Measurements from ENCODE around the gene CPA1. TPM values are rescaled to one million over a fixed set of nuclear protein-coding genes. Genes with fewer than 3 reads are reported as not detected.
A peak's percentile ranks its signal among the peaks of the same experiment; 100 is the strongest.

Gene CPA1
- total and polyA plus RNA-seq, 2 of the 4 experiments (the other 2 are of a cell fraction) = not detected

DNA sequence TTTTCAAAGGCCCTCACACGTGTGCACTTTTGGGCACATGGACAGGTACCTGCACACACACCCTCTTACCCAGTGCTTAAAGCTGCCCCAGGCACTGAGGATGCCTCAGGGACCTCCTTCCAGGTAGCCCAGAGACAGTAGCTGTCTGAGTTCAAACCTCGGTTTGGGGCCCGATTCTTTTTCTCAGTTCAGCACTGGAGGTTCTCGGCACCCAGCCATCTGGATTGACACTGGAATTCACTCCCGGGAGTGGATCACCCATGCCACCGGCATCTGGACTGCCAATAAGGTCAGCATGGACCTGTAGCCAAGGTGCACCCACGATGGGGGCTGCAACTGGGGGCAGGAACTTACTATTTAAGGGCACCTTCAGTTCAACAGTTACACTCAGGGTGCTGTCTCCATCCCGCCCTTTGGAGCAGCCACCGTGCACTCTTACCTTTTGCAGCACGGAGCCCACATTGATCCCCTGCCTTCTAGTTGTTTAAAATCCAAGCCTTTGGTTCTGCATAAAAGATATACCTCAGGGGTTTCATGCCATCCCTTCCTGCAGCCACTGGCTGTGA, 18.0 kb upstream of the CPA1 start:
- Histone ChIP-seq H2BK5ac (ENCODE audit: low read depth, low read length, poor library complexity, severe bottlenecking) (peak overlapping the region; percentile 96), H2BK120ac (ENCODE audit: low read depth, low read length) (peak overlapping the region; percentile 98), H4K91ac (ENCODE audit: insufficient read depth, low read depth, low read length) (peak overlapping the region; percentile 74), H3K23ac (ENCODE audit: low read depth, low read length) (no peak overlapping the region), H3K4me2 (ENCODE audit: low read depth, low read length) (no peak overlapping the region), H2AK5ac (ENCODE audit: low read depth, low read length) (peak overlapping the region; percentile 66; the same call in 1 of the 2 replicates), H3K79me1 (ENCODE audit: low read depth in 1 of 2, low read length in 2 of 2) (no peaks in the 10 kb centered on the region; a peak in 1 of 4 replicates), H4K5ac (ENCODE audit: low read depth, low read length) (peak overlapping the region; percentile 26; the same call in 1 of the 2 replicates), H2AK9ac (replicated peaks; ENCODE audit: low read depth, low read length, poor library complexity) (no peak overlapping the region), H3K4me1 (ENCODE audit: control insufficient read depth, insufficient read depth, low read length) (peaks cover 27% of the 10 kb centered on the region), H3K4ac (ENCODE audit: low read depth, low read length) (peak overlapping the region; percentile 92), H3K27ac (ENCODE audit: insufficient read depth, low read length) (no peak overlapping the region), H2BK15ac (ENCODE audit: low read depth, low read length) (peak overlapping the region; percentile 25; the same call in 2 of the 3 replicates), H3K4me3 (ENCODE audit: insufficient read depth, low read depth, low read length) (no peak overlapping the region), H3K14ac (replicated peaks; ENCODE audit: low read depth, low read length) (no peak overlapping the region; the same call in 1 of the 2 replicates), H3K56ac (ENCODE audit: extremely low read depth, insufficient read depth, low read length) (no peak overlapping the region), H3K9me1 (ENCODE audit: insufficient read depth, low read length) (peaks cover 28% of the 10 kb centered on the region), H3K9ac (ENCODE audit: low read depth, low read length) (no peak overlapping the region), H4K8ac (ENCODE audit: low read depth in 2 of 2, low read length in 2 of 2) (peak overlapping the region; percentile 0 to 36; a peak in 1 of 4 replicates), H2BK20ac (ENCODE audit: low read depth, low read length) (peak overlapping the region; percentile 83), H3K18ac (ENCODE audit: low read depth, low read length) (peak overlapping the region; percentile 34; the same call in 1 of the 2 replicates), H3K9me3 (ENCODE audit: control insufficient read depth, insufficient read depth, low read length) (peaks cover 8% of the 10 kb centered on the region), H4K20me1 (ENCODE audit: insufficient read depth, low read length) (no peaks in the 10 kb centered on the region), H2AFZ (replicated peaks; ENCODE audit: low read length, poor library complexity) (no peak overlapping the region), H3K27me3 (ENCODE audit: control insufficient read depth, insufficient read depth, low read length) (no peaks in the 10 kb centered on the region), H3K36me3 (ENCODE audit: control insufficient read depth, insufficient read depth, low read length) (no peaks in the 10 kb centered on the region)
- in situ Hi-C loops (cut with MboI; ENCODE audit: low sequenced_read_pairs) = no loop called here
- WGBS, 2 experiments (ENCODE audit: extremely low coverage in 2 of 2, insufficient read length in 1 of 2) = 92% methylated on average over 8 of the region's 10 CpGs; no CpG with 5 or more reads in 1 of the 2 experiments
- ChIA-PET CTCF (no interaction called here), POLR2A (ENCODE audit: unreplicated experiment) (no interaction called here)
- no TSS peak for BruUV-seq (replicated peaks)
- DNase-seq = no peak
- ATAC-seq (ENCODE audit: low read depth) = no peak
- dilution Hi-C loops (cut with HindIII; ENCODE audit: low sequenced_read_pairs, unreplicated experiment) = no loop called here
- intact Hi-C loops (cut with micrococcal nuclease) = no loop called here
- TF ChIP-seq CTCF (conservative IDR thresholded peaks at IDR 0.05; ENCODE audit: low read depth, low read length) (no peak), CEBPB (IDR thresholded peaks at IDR 0.05; ENCODE audit: low read depth, low read length) (no peak), MAFK (IDR thresholded peaks at IDR 0.05; ENCODE audit: low read depth, low read length) (no peak)

All from IMR-90 (cell line).